Ascending aorta (tissue), 2 donors: ENCODE measurements around the gene PTPRR. TPM values are rescaled to one million over a fixed set of nuclear protein-coding genes. Genes with fewer than 3 reads are reported as not detected.

Experiments
- DNase-seq, 2 donors: peaks; one replicate each; pipeline ENCODE4 v3.0.0-alpha.2; 2019; ENCODE audit warnings: low spot score in 2 of 2
- H3K27ac ChIP-seq, 2 donors: fragments of 200-600 bp; sonication (generic); one replicate each; pipeline ENCODE4 v1.5.1; 2016 to 2017; ENCODE audit warnings: mild to moderate bottlenecking in 1 of 2
- H3K27me3 ChIP-seq: fragments of 200-600 bp; sonication (generic); one replicate; pipeline ENCODE4 v1.5.1; 2017
- H3K36me3 ChIP-seq, 2 donors: fragments of 200-600 bp; sonication (generic); one replicate each; pipeline ENCODE4 v1.5.1; 2016
- H3K4me1 ChIP-seq, 2 donors: fragments of 200-600 bp; sonication (generic); one replicate each; pipeline ENCODE4 v1.5.1; 2016 to 2017; ENCODE audit warnings: mild to moderate bottlenecking in 1 of 2
- H3K4me3 ChIP-seq, 2 donors: fragments of 200-600 bp; sonication (generic); one replicate each; pipeline ENCODE4 v1.5.1; 2016 to 2017; ENCODE audit warnings: mild to moderate bottlenecking in 1 of 2
- H3K9me3 ChIP-seq, 2 donors: fragments of 200-600 bp; sonication (generic); one replicate each; pipeline ENCODE4 v1.5.1; 2016
- intact Hi-C: fragments of 100-400 bp; cut with DNase I; formaldehyde crosslinking; loops from one replicate; pipeline ENCODE4 v1.15.1; 2023
- total RNA-seq: library from RNA; depleted of rRNA; stranded (reverse); fragments of >200 nt; gene quantifications from one replicate; pipeline ENCODE4 v1.1.0, GENCODE V29; 2016
- TF ChIP-seq, protein P1 (sequence below), 3 experiments: fragments of 200-600 bp in 2 of 3; fragments of 450-650 bp in 1 of 3; sonication (generic) in 2 of 3; IDR thresholded peaks; one replicate each; pipeline ENCODE4 v1.5.1; 2016 to 2019; ENCODE audit warnings: antibody characterized with exemption in 3 of 3, mild to moderate bottlenecking in 1 of 3, moderate library complexity in 1 of 3

The PTPRR gene
- total RNA-seq, 1 donor from 2014 or later: not detected

DNA sequence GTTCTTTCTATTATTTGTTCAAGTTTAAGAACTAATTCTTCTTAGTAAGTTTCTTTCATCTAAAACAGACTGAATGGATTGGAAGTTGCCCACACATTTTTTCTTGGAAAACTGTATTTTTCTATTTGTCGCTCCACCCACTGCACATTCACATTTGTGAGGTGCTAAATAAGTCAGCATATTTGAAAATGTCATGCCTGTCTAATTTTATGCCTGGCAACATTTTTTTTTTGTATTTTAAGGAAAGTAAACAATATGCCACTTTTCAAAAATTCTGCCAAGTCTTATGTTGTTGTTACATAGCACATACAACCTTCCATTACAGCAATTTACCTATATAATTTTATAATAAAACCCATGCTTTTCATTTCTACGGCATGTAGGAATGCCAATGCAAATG, 170.6 kb downstream of the PTPRR start:
- no peaks in the 10 kb centered on the region for H3K9me3 ChIP-seq
- H3K27me3 ChIP-seq: no peaks in the 10 kb centered on the region
- DNase-seq: no peak
- intact Hi-C loops: loop anchor here (5.0 kb wide), 1 partner anchor 102 kb away; no protein-coding TSS in a partner anchor
- no peaks in the 10 kb centered on the region for H3K4me1 ChIP-seq
- no peaks in the 10 kb centered on the region for H3K36me3 ChIP-seq
- no peak overlapping the region for H3K27ac ChIP-seq
- TF ChIP-seq, protein P1, sequence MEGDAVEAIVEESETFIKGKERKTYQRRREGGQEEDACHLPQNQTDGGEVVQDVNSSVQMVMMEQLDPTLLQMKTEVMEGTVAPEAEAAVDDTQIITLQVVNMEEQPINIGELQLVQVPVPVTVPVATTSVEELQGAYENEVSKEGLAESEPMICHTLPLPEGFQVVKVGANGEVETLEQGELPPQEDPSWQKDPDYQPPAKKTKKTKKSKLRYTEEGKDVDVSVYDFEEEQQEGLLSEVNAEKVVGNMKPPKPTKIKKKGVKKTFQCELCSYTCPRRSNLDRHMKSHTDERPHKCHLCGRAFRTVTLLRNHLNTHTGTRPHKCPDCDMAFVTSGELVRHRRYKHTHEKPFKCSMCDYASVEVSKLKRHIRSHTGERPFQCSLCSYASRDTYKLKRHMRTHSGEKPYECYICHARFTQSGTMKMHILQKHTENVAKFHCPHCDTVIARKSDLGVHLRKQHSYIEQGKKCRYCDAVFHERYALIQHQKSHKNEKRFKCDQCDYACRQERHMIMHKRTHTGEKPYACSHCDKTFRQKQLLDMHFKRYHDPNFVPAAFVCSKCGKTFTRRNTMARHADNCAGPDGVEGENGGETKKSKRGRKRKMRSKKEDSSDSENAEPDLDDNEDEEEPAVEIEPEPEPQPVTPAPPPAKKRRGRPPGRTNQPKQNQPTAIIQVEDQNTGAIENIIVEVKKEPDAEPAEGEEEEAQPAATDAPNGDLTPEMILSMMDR (IDR thresholded peaks at IDR 0.05): no peak
- no peak overlapping the region for H3K4me3 ChIP-seq

DNA sequence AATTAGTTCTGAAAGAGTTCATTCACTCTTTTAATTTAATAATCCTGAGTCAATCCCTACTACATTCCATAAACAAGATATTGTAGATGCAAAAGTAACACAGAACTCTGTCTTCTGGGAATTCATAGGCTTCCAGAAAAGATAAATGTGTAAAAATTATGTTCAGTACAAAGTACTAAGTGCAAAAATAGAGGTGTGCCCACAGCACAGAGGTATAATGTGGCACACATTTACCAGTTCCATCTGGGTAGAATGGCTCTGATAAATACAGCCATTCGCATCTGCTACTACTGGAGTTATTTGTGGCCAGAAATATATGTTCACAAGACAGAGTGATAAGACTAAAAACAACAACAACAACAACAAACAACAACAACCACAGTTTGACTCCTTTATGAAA, 171.7 kb downstream of the PTPRR start:
- TF ChIP-seq, protein P1 (IDR thresholded peaks at IDR 0.05): no peak
- H3K9me3 ChIP-seq: no peaks in the 10 kb centered on the region
- intact Hi-C loops: no loop called here

DNA sequence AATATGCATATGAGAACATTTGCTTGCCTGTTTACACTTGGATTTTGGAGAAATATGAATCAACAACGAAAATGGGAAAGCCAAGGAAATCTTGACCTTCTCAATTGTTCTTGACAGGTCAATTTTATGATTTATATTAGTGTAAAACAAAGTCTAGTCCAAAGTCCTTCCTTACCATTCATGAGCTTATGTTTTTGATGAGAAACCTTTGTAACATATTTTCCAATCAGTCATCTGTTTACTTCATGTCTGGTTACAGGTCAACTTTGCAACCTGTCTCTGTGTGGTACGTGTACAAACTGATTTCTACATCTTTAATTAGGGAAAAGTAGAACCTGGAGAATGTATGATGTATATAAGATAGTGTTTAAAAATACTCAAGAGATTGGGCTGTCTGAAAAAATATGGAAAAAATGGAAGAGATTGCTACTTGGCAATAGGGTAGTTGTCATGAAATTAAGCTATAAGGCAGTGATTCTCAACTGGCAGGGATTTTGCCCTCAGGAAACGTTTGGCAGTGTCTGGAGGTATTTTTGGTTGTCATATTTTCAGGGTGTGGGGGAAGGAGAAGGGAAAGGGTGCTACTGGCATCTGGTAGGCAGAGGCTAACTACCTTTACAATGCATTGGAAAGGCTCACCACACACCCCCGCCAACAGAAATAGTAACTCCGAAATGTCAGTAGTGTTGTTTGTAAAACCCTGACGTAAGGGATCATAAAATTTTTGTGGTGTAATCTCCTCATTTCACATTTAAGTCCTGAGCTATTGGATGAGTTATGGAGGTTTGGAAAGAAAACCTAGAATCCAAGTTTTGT, 172.9 kb downstream of the PTPRR start:
- no peak for DNase-seq
- no peaks in the 10 kb centered on the region for H3K36me3 ChIP-seq
- no peaks in the 10 kb centered on the region for H3K9me3 ChIP-seq
- H3K27me3 ChIP-seq: no peaks in the 10 kb centered on the region
- no peak overlapping the region for H3K4me3 ChIP-seq
- intact Hi-C loops: no loop called here
- no peaks in the 10 kb centered on the region for H3K4me1 ChIP-seq
- TF ChIP-seq, protein P1 (IDR thresholded peaks at IDR 0.05): no peak
- no peak overlapping the region for H3K27ac ChIP-seq

More for the DNA sequence above, 171.7 kb downstream of the PTPRR start:
- no peaks in the 10 kb centered on the region for H3K27me3 ChIP-seq
- no peak overlapping the region for H3K27ac ChIP-seq
- no peaks in the 10 kb centered on the region for H3K4me1 ChIP-seq
- DNase-seq: no peak
- H3K4me3 ChIP-seq: no peak overlapping the region
- no peaks in the 10 kb centered on the region for H3K36me3 ChIP-seq

GRCh38 chr12:70745048-70745447, 175.5 kb downstream of the PTPRR start:
- H3K4me1 ChIP-seq: no peaks in the 10 kb centered on the region
- H3K27ac ChIP-seq: no peak overlapping the region
- H3K4me3 ChIP-seq: no peak overlapping the region
- no peaks in the 10 kb centered on the region for H3K27me3 ChIP-seq
- DNase-seq: no peak
- intact Hi-C loops: no loop called here
- no peaks in the 10 kb centered on the region for H3K9me3 ChIP-seq
- TF ChIP-seq, protein P1 (IDR thresholded peaks at IDR 0.05): no peak
- no peaks in the 10 kb centered on the region for H3K36me3 ChIP-seq

GRCh38 chr12:70744178-70744577, 176.4 kb downstream of the PTPRR start:
- no peaks in the 10 kb centered on the region for H3K27me3 ChIP-seq
- H3K36me3 ChIP-seq: no peaks in the 10 kb centered on the region
- no peaks in the 10 kb centered on the region for H3K9me3 ChIP-seq
- H3K4me3 ChIP-seq: no peak overlapping the region
- no peak for DNase-seq
- intact Hi-C loops: no loop called here
- H3K27ac ChIP-seq: no peak overlapping the region
- H3K4me1 ChIP-seq: no peaks in the 10 kb centered on the region
- TF ChIP-seq, protein P1 (IDR thresholded peaks at IDR 0.05): no peak
